Measurements from ENCODE around the gene CPVL.

The CPVL gene

GRCh38 chr7:29154076-29154475 lies 7.7 kb upstream of the CPVL start:
- no peak for DNase-seq

GRCh38 chr7:29150856-29151255 lies 4.5 kb upstream of the CPVL start:
- no peak for DNase-seq

GRCh38 chr7:29149036-29149435 lies 2.7 kb upstream of the CPVL start:
- DNase-seq: no peak

GRCh38 chr7:29147821-29148220 lies 1.5 kb upstream of the CPVL start:
- no peak for DNase-seq

- DNase-seq: no peak
Observed at GRCh38 chr7:29146888-29147609, 712 bp upstream of the CPVL start.

- DNase-seq: no peak
Observed at GRCh38 chr7:29145553-29146056, 732 bp downstream of the CPVL start.

- no peak for DNase-seq
Observed at GRCh38 chr7:29143751-29144150, 2.6 kb downstream of the CPVL start.

- DNase-seq: no peak
Observed at GRCh38 chr7:29142021-29142727, 4.2 kb downstream of the CPVL start.

GRCh38 chr7:29140873-29141468 lies 5.4 kb downstream of the CPVL start:
- DNase-seq: no peak

GRCh38 chr7:29139796-29140195 lies 6.5 kb downstream of the CPVL start:
- DNase-seq: no peak

- DNase-seq: no peak
Observed at GRCh38 chr7:29139191-29139590, 7.1 kb downstream of the CPVL start.

- DNase-seq: no peak
Observed at GRCh38 chr7:29138588-29138987, 7.7 kb downstream of the CPVL start.

GRCh38 chr7:29135846-29136245 lies 10.5 kb downstream of the CPVL start:
- DNase-seq: no peak

GRCh38 chr7:29132980-29133379 lies 13.4 kb downstream of the CPVL start:
- DNase-seq: no peak

GRCh38 chr7:29131678-29132077 lies 14.7 kb downstream of the CPVL start:
- no peak for DNase-seq

- no peak for DNase-seq
Observed at GRCh38 chr7:29130096-29130495, 16.2 kb downstream of the CPVL start.

GRCh38 chr7:29127527-29127926 lies 18.8 kb downstream of the CPVL start:
- DNase-seq: no peak

GRCh38 chr7:29126804-29127203 lies 19.5 kb downstream of the CPVL start:
- DNase-seq: no peak

- no peak for DNase-seq
Observed at GRCh38 chr7:29123626-29124190, 22.6 kb downstream of the CPVL start.

- DNase-seq: no peak
Observed at GRCh38 chr7:29122759-29123158, 23.6 kb downstream of the CPVL start.

GRCh38 chr7:29122081-29122480 lies 24.3 kb downstream of the CPVL start:
- DNase-seq: no peak

GRCh38 chr7:29120955-29121354 lies 25.4 kb downstream of the CPVL start:
- no peak for DNase-seq

GRCh38 chr7:29119538-29119937 lies 26.8 kb downstream of the CPVL start:
- DNase-seq: no peak

All from NCI-H1694 treated with DMSO at 0.1 percent for 48 hours (cell line).